ENCODE measurements around the gene MGLL. TPM values are rescaled to one million over a fixed set of nuclear protein-coding genes. Genes with fewer than 3 reads are reported as not detected.

The MGLL gene
- total and polyA plus RNA-seq, 9 donors = 4.5 to 22.4 (median 13.3) TPM

- WGBS, 3 donors = 93 to 97% (median 96%) methylated on average over 8 of the region's 8 CpGs
- intact Hi-C loops (cut with DNase I) = no loop called here
- TF ChIP-seq EP300 (IDR thresholded peaks at IDR 0.05) (no peak), CTCF (IDR thresholded peaks at IDR 0.05) (no peak), POLR2A (IDR thresholded peaks at IDR 0.05) (no peak)
- H3K27ac ChIP-seq = no peak overlapping the region
- H3K9me3 ChIP-seq = no peaks in the 10 kb centered on the region
- no peaks in the 10 kb centered on the region for H3K27me3 ChIP-seq
- H3K36me3 ChIP-seq = no peaks in the 10 kb centered on the region
- no peak for DNase-seq
- H3K4me3 ChIP-seq = no peak overlapping the region
- peaks cover 6% of the 10 kb centered on the region for H3K4me1 ChIP-seq (ENCODE audit: insufficient read depth)
Observed at GRCh38 chr3:127645371-127646015, 176.8 kb downstream of the MGLL start.

- 80 to 92% (median 84%) methylated on average over 5 of the region's 5 CpGs for WGBS, 3 donors
- no peaks in the 10 kb centered on the region for H3K9me3 ChIP-seq
- H3K27ac ChIP-seq = no peak overlapping the region
- H3K4me1 ChIP-seq (ENCODE audit: insufficient read depth) = peaks cover 6% of the 10 kb centered on the region
- H3K4me3 ChIP-seq = no peak overlapping the region
- H3K36me3 ChIP-seq = no peaks in the 10 kb centered on the region
- intact Hi-C loops (cut with DNase I) = no loop called here
- DNase-seq = no peak
- no peaks in the 10 kb centered on the region for H3K27me3 ChIP-seq
- TF ChIP-seq EP300 (IDR thresholded peaks at IDR 0.05) (no peak), CTCF (IDR thresholded peaks at IDR 0.05) (no peak), POLR2A (IDR thresholded peaks at IDR 0.05) (no peak)
Observed at GRCh38 chr3:127644641-127645370, 177.5 kb downstream of the MGLL start.

- intact Hi-C loops (cut with DNase I) = no loop called here
- Histone ChIP-seq H3K9me3 (no peaks in the 10 kb centered on the region), H3K27me3 (no peaks in the 10 kb centered on the region), H3K36me3 (no peaks in the 10 kb centered on the region), H3K27ac (no peak overlapping the region), H3K4me1 (ENCODE audit: insufficient read depth) (no peaks in the 10 kb centered on the region), H3K4me3 (no peak overlapping the region)
- TF ChIP-seq POLR2A (IDR thresholded peaks at IDR 0.05) (no peak), EP300 (IDR thresholded peaks at IDR 0.05) (no peak), CTCF (IDR thresholded peaks at IDR 0.05) (no peak)
- WGBS, 3 donors = 95 to 98% (median 96%) methylated on average over 3 of the region's 3 CpGs
- no peak for DNase-seq
Observed at GRCh38 chr3:127640042-127640355, 182.3 kb downstream of the MGLL start.

- Histone ChIP-seq H3K27me3 (no peaks in the 10 kb centered on the region), H3K4me3 (no peak overlapping the region), H3K4me1 (ENCODE audit: insufficient read depth) (no peaks in the 10 kb centered on the region), H3K36me3 (no peaks in the 10 kb centered on the region), H3K27ac (no peak overlapping the region), H3K9me3 (no peaks in the 10 kb centered on the region)
- DNase-seq = no peak
- WGBS, 3 donors = 84 to 87% (median 86%) methylated on average over 5 of the region's 5 CpGs
- TF ChIP-seq EP300 (IDR thresholded peaks at IDR 0.05) = no peak
- no peak for TF ChIP-seq CTCF (IDR thresholded peaks at IDR 0.05)
- no peak for TF ChIP-seq POLR2A (IDR thresholded peaks at IDR 0.05)
- intact Hi-C loops (cut with DNase I) = no loop called here
Observed at GRCh38 chr3:127639173-127640041, 182.9 kb downstream of the MGLL start.

Other genes with a start within 250 kb of the MGLL start
- gene TPRA1, start 231.8 kb downstream of the MGLL start, total RNA-seq = 10 to 100 TPM; 31.5 to 40.3 (median 36.7) TPM
- gene TPRA1, start 231.8 kb downstream of the MGLL start, polyA plus RNA-seq = 10 to 100 TPM in 1 of 2 donors, 1 to 10 TPM in 1; 6.4 to 35.2 TPM
- gene MCM2, start 224.1 kb downstream of the MGLL start, total RNA-seq = 10 to 100 TPM in 2 of 7 donors, 1 to 10 TPM in 5; 3.6 to 11.8 (median 7.1) TPM
- 1 to 10 TPM; 3.4 to 6.1 TPM for gene MCM2, start 224.1 kb downstream of the MGLL start, polyA plus RNA-seq
- gene PODXL2, start 193.3 kb downstream of the MGLL start, total RNA-seq = 10 to 100 TPM in 3 of 7 donors, 1 to 10 TPM in 4; 5.3 to 14.3 (median 7.3) TPM
- gene PODXL2, start 193.3 kb downstream of the MGLL start, polyA plus RNA-seq = 1 to 10 TPM; 8.9 to 10.0 TPM
- gene ABTB1, start 149.6 kb downstream of the MGLL start, total RNA-seq = 10 to 100 TPM in 6 of 7 donors, 1 to 10 TPM in 1; 10.0 to 42.4 (median 26.7) TPM
- gene ABTB1, start 149.6 kb downstream of the MGLL start, polyA plus RNA-seq = 10 to 100 TPM in 1 of 2 donors, 1 to 10 TPM in 1; 5.5 to 64.4 TPM
- gene KBTBD12, start 92.7 kb upstream of the MGLL start, total RNA-seq = 1 to 10 TPM in 1 of 7 donors, under 1 TPM in 4, not detected in 2; 0.20 to 1.1 (median 0.42) TPM
- under 1 TPM; 0.12 to 0.87 TPM for gene KBTBD12, start 92.7 kb upstream of the MGLL start, polyA plus RNA-seq
- gene SEC61A1, start 229.9 kb upstream of the MGLL start, total RNA-seq = 100 to 1,000 TPM in 6 of 7 donors, 10 to 100 TPM in 1; 52.3 to 165 (median 121) TPM
- 100 to 1,000 TPM in 1 of 2 donors, 10 to 100 TPM in 1; 72.0 to 217 TPM for gene SEC61A1, start 229.9 kb upstream of the MGLL start, polyA plus RNA-seq

Data from ovary (tissue), 9 donors.